Measurements from ENCODE around the gene KCNK15.

GRCh38 chr20:44734938-44735337, 10.7 kb upstream of the KCNK15 start:
- TF ChIP-seq POLR2A (IDR thresholded peaks at IDR 0.05; ENCODE audit: low read depth, low read length) (no peak), POLR2AphosphoS5 (IDR thresholded peaks at IDR 0.05; ENCODE audit: low read depth, low read length) (no peak), TAF1 (IDR thresholded peaks at IDR 0.05; ENCODE audit: borderline replicate concordance, low read depth, low read length) (no peak)

All from GM12892 (cell line).